NCI-H2171 treated with DMSO at 0.1 percent for 48 hours (cell line): Measurements from ENCODE around the gene TMEM221.
"Not testable (repeated sequence)": the region's sequence is repeated elsewhere in the genome, so short reads cannot be mapped to it uniquely, and the experiment has no call there.

Source experiments
- DNase-seq: peaks from one replicate; lab custom pipeline; 2025; lab: John Stamatoyannopoulos, UW

The TMEM221 gene

DNA sequence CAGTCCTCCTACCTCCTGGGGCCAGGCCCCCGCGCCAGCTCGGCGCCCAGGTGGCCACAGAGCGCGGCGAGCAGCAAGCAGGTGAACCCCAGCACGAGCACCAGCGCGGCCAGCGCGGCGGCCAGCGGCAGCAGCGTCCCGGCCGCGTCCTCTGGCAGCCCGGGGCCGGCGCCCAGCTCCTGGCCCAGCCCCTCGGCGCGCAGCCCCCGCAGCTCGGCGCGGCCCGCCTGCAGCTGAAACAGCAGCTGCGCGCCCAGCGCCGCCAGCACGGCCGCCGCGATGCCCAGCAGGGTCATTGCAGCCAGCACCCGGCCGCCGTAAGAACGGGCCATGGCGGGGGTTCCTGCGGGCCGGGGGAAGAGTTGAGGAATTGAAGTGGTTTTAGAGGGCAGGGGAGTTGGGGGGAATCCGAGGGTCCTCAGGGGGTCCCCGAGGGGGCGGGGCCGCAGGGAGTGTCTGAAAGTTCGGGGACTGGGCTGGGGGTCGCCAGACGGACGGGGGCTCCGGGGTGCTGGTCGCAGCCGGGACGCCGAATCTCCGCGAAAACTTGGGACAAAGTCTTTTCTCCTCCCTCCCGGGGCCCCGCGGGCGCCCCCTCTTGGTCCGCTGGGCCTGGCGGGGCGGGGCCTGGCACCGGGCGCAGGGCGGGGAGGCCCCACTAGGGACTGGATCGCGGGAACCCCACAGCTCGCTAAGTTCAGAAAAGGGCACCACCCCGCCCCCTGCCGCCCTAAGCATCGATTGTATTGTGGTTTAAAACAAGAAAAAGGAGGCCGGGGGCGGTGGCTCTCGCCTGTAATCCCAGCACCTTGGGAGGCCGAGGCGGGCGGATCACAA, at the start of gene TMEM221:
TSS of gene TMEM221 (minus strand) at position 538 of the 837 bp plus-strand sequence. CDS start at position 332, 206 bp downstream.
- no peak for DNase-seq

DNA sequence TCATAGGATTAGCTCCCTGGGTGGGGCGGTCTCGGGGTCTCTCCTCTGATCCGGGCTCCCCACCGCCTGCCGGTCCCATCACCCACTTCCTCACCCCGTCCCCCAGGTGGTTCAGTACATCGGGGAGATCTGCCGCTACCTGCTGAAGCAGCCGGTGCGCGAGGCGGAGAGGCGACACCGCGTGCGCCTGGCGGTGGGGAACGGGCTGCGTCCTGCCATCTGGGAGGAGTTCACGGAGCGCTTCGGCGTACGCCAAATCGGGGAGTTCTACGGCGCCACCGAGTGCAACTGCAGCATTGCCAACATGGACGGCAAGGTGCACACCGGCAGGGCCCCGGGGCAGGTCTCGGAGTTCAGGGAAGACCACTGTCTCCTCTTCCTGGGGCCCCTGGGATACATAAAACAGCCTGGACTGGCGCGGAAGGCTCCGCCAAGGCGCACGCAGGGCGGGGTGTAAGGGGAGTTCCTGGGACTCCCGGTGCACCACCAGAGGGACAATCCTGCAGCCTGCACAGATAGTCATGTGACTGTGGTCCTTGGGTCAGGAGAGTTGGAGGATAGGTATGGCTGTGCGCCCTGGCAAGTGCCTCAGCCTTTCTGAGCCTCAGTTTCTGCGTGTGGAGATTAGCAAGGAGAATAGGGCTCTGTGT, 48.8 kb upstream of the TMEM221 start:
- DNase-seq, result no peak

GRCh38 chr19:17496337-17496997, 48.0 kb upstream of the TMEM221 start:
- peak; percentile 54 for DNase-seq

GRCh38 chr19:17495639-17496296, 47.3 kb upstream of the TMEM221 start:
- no peak for DNase-seq

DNA sequence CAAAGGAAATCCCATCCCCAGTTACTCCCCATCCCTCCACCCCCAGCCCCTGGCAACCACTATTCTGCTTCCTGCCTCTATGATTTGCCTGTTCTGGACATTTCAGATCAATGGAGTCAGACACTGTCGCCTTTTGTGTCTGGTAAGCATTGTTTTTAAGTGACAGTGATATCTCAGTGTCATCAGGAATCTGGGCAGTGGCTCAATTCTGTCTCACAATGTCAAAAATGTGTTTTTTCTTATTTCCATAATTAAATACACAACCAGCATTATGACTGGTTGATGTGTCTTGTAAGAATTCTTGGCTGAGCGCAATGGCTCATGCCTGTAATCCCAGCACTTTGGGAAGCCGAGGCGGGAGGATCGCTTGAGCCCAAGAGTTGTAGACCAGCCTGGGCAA, 42.8 kb upstream of the TMEM221 start:
- no peak for DNase-seq

GRCh38 chr19:17490411-17490810, 41.9 kb upstream of the TMEM221 start:
- no peak for DNase-seq

DNA sequence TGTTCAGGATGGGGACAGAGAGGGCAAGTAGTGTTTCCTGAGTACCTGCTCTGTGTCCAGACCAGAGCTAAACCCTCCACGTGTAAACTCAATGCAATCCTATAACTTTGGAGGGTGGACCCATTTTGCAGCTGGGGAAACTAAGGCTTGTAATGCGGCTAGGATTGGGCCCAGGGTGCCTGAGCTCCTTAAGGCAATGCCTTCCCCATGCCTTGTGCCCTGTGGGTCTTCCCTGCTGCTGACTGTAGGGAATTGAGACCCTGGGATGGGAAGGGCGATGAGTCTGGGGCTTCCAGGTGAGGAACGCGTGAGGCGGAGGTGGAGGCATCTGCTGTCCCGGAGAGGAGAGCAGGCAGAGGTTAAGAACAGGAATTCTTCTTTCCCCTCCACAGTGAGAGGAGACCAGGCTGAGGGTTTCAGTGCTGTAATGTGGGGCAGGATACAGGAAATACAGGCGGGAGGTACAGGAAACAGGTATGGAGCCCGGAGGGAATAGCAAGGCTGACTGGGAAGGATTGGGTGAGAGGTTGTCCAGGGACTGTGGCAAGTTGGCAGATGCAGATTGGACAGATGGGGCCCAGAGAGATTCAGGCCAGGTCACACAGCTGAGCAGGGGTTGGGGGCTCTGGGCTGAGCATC, 41.0 kb upstream of the TMEM221 start:
- no peak for DNase-seq

DNA sequence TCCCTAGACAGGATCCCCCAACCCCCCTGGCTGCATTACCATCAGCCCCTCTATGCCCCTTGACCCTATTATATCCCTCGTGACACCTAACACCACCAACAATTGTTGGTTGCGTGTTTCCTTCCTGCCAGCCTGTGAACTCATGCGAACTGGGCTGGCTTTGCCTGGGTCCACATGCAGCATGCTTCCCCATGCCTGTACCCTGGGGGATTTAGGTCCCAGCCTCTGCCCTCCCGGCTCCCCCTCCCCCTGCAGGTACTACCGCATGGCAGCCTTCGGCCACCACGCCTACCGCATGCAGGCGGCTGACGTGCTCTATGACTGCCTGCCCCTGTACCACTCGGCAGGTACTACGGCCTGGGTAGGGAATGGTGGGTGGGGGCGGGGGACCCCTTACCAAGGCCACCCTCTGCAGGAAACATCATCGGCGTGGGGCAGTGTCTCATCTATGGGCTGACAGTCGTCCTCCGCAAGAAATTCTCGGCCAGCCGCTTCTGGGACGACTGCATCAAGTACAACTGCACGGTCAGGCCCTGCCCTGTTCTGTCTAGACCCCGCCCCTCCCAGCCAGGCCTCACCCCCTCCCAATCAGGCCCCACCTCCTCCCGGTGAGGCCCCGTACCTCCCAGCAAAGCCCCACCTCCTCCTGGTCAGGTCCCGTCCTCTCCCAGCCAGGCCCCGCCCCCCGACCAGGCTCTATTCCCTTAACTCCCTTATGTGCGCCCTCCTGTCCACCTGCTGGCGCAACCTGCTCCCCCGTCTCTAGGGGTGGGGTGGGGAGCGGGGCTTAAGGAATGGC, 40.3 kb upstream of the TMEM221 start:
- no peak for DNase-seq

GRCh38 chr19:17487284-17488121, 39.0 kb upstream of the TMEM221 start:
- DNase-seq, result peak; percentile 6

DNA sequence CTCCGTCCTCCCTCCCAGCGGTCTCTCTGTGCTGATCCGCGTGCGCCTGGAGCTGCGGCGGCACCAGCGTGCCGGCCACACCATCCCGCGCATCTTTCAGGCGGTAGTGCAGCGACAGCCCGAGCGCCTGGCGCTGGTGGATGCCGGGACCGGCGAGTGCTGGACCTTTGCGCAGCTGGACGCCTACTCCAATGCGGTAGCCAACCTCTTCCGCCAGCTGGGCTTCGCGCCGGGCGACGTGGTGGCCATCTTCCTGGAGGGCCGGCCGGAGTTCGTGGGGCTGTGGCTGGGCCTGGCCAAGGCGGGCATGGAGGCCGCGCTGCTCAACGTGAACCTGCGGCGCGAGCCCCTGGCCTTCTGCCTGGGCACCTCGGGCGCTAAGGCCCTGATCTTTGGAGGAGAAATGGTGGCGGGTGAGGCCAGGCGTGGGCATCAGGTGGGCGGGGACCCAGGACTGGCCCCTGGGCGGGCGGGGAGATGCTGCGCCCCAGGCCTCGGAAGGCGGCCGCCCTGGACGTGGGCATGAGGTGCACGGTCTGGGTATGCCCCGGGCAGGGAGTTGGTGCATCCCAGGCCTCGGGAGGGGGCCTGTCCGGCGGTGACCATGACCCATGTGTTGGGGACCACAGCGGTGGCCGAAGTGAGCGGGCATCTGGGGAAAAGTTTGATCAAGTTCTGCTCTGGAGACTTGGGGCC, 38.2 kb upstream of the TMEM221 start:
- no peak for DNase-seq

GRCh38 chr19:17484520-17485185, 36.2 kb upstream of the TMEM221 start:
- no peak for DNase-seq

DNA sequence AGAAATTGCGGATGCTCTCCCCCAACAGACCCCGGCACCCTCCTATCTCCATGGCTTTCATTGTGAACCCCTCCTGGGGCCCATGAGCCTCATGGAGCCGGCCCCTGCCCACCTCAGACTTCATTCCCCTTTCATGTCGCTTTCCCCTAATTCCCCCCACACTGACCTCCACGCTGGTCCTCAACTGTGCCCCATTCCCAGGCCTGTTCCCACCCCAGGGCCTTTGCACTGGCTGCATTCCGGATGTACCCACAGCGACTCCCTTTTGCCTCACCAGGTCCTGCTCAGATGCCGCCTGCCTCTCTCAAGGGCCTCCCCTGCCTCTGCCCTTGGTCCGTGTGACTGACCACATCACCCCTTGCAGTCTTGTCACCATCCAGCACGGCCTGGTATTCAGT, 35.1 kb upstream of the TMEM221 start:
- DNase-seq, result no peak

- DNase-seq, result no peak
Measured at GRCh38 chr19:17482877-17483604, 34.6 kb upstream of the TMEM221 start.

DNA sequence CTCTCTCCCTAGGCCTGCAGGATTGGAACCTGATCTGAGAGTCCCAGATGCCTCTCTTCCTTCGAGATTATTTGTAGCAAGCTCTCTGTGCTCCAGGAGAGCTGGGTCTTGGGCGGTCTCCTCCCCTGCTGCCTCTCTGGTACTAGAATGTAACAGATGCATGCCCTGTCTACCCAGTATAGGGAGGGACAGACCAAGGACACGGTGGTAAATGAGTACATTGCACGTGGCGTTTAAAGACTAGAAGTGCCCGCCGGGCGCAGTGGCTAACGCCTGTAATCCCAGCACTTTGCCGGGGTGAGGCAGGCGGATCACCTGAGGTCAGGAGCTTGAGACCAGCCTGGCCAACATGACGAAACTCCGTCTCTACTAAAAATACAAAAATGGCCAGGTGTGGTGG, 33.5 kb upstream of the TMEM221 start:
- no peak for DNase-seq

GRCh38 chr19:17479325-17479791, 30.9 kb upstream of the TMEM221 start:
- no peak for DNase-seq

- no peak for DNase-seq
Measured at GRCh38 chr19:17475541-17476115, 27.2 kb upstream of the TMEM221 start.

DNA sequence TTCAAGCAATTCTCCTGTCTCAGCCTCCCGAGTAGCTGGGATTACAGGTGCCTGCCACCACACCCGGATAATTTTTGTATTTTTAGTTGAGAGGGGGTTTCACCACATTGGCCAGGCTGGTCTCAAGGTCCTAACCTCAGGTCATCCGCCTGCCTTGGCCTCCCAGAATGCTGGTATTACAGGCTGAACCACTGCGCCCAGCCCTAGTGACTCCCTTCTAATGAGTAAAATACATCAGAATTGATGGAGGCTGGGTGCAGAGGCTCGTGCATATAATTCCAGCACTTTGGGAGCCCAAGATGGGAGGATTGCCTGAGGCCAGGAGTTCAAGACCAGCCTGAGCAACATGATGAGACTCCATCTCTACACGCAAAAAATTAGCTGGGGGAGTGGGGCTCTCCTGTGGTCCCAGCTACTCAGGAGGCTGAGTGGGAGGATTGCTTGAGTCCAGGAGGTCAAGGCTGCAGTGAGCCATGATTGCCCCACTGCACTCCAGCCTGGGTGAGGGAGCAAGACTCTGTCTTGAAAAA, 26.6 kb upstream of the TMEM221 start:
- not testable (repeated sequence) for DNase-seq
